OCI-LY7 (cell line): ENCODE measurements around the gene MLKL.

Source experiments
- CTCF ChIP-seq: fragments of 200-600 bp; sonication (generic); conservative IDR thresholded peaks from 2 replicates; pipeline ENCODE4 v1.5.1; 2014; ENCODE audit warnings: mild to moderate bottlenecking, antibody characterized with exemption, low read length, moderate library complexity, mixed read lengths
- EZH2phosphoT487 ChIP-seq: fragments of 200-600 bp; sonication (generic); IDR thresholded peaks from 2 replicates; pipeline ENCODE4 v1.6.1; 2018; ENCODE audit warnings: low read depth, borderline replicate concordance, mild to moderate bottlenecking, mixed run types, antibody characterized with exemption, low read length, moderate library complexity, mixed read lengths

- TF ChIP-seq CTCF (no peak), EZH2phosphoT487 (no peak)
Observed at GRCh38 chr16:74735554-74735953, 34.9 kb upstream of the MLKL start.
